ENCODE measurements around the gene CERK. TPM values are rescaled to one million over a fixed set of nuclear protein-coding genes. Genes with fewer than 3 reads are reported as not detected.

The CERK gene
- total RNA-seq, 1 donor from 2014 or later = 13.0 TPM

DNA sequence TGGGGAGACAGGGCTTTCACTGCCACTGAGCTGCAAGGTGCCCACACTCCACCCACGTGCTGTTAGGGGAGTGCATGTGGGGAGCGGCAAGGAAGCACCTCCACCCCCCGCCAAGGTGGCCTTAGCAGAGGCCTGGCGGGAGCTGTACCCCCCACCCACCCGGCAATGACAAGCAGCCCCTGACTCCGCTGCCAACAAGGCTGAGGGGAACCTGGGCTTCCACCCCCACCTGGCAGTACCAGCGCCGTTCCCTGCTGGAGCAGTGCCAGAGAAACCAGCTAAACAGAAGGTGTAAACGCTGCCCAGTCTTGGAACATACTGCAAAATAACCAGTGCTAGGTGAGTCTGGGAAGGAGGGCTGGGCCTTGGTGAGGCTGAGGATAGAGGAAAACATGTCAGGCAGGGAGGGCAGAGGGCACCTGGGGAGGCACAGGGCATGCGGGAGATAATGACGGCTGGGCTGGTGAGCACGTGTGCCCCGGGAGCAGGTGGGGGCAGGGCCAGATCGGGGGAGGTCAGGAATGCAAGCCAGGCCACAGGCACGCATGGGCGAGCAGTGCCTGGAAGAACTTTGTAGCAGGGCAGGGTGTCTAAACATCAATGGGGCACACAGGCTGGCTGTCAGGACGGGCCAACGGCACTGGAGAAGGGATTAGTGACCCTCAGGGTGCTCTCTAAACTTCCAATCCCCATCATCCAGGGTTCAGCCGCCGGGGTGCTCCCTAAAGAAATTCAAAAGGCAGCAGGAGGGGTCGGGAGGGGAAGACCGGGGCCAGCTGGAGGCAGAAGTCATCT is 6.6 kb downstream of the CERK start:
- DNase-seq (ENCODE audit: low spot score) = no peak

- no peak for DNase-seq (ENCODE audit: low spot score)
These were observed 7.3 kb downstream of the CERK start for GRCh38 chr22:46730568-46731245.

DNA sequence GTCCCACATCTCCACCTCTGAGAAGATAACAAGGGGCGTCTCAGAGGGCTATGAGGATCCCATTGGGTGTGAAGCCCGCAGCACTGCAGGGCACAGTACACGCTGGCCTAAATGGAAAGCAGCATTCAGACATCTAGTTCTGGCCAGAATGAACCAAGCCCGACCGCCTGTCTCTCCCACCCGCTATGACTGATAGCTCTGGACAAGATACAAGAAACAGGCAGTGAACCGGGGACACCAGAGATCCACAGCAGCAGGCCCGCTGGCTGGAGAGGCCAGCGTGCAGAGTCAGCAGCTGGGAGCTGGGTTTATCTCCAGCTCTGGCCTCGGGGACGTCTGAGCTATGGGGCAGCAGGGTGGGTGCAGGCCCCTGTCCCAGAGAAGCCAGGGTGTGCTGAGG is 9.6 kb downstream of the CERK start:
- DNase-seq (ENCODE audit: low spot score) = no peak

DNA sequence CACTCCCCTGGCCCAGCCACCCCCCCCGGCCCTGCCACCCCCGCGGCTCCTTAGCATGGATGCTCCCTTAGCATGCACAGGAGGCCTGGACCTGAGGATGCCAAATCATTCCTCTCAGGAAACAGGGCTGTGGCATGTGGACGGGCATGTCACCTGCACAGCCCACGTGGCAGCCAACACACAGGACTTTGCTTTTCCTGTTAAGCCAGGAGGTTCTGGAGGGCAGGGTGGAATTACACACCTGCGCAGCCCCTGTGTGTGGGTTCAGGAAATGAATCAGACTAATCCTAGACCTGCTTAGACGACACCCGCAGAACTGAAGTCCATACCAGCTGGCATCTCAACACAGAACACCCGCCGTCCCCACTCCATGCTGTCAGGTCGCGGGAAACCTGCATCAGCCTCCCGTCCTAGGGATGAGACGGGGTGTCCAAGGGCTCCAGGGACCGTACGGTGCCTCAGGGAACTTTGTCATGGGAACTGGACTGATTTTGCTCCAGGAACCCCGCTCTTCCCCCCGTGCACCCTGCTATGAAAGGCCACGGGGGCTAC is 10.2 kb downstream of the CERK start:
- DNase-seq (ENCODE audit: low spot score) = no peak

DNA sequence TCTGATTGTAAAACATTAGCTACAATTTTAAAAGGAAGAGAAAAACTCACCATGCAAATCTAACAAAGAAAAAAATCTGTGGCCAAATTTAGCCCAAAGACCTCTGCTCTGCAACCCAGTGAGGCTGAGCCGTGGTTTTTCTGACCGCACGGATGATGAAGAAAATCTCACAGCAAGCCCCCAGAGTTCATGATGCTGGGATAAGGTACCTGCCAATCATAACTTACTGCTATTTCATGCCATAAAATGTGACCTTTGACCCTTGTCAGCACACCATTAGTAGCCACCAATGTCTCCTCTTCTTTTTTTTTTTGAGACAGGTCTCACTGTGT is 11.1 kb downstream of the CERK start:
- DNase-seq (ENCODE audit: low spot score) = no peak

- no peak for DNase-seq (ENCODE audit: low spot score)
These were observed 11.7 kb downstream of the CERK start for GRCh38 chr22:46726066-46726985.

DNA sequence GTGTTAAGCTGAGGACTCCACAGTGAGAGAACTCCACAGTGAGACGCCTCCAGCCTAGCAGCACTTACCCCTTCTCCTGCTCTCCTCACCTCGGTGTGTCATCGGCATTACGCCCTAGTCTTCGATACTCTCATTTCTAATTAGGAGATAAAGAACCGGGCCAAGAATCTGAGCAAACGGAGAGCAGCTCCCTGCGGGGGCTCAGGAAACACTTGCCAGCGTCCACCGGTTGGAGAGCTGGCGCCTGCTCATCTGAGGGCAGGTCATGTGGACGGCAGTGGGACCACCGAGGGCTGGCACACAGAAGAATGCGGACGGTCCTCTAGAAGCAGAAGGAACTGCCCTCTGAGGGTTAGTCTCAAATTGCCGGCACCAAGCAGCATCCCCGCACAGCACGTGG is 13.0 kb downstream of the CERK start:
- DNase-seq (ENCODE audit: low spot score) = no peak

DNA sequence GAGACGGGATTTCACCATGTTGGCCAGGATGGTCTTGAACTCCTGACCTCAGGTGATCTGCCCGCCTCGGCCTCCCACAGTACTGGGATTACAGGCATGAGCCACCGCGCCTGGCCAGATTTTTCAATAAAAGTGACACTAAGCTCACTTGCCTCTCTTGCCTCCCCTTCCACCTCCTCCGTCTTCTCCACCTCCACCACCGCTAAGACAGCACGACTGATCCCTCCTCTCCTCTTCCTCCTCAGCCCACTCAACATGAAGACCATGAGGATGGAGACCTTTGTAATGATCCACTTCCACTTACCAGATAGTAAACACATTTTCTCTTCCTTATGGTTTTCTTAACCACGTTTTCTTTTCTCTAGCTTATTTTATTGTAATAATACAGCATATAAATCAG is 14.2 kb downstream of the CERK start:
- no peak for DNase-seq (ENCODE audit: low spot score)

- DNase-seq (ENCODE audit: low spot score) = no peak
These were observed 16.5 kb downstream of the CERK start for GRCh38 chr22:46721501-46722085.

GRCh38 chr22:46719921-46720320 is 18.1 kb downstream of the CERK start:
- no peak for DNase-seq (ENCODE audit: low spot score)

GRCh38 chr22:46714550-46714949 is 23.5 kb downstream of the CERK start:
- DNase-seq (ENCODE audit: low spot score) = no peak

DNA sequence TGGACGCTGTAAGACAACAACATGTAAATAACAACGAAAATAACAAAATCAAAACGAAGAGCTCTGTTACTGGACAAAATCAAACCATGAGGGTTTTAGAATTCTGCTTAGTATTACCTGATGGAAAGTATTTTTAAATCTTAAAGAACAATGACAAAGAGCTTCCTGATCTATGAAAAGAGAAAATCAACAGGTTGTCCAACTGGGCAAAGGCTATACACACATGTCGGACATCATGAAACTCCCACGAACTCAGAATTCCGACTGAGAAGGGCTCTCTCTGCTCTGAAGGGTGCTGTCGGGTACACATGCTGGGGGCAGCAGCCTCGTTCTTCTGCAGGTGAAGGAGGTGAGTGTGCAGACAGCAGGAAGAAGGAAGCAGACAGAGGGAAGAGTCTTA is 25.8 kb downstream of the CERK start:
- no peak for DNase-seq (ENCODE audit: low spot score)

- DNase-seq (ENCODE audit: low spot score) = no peak
These were observed 27.2 kb downstream of the CERK start for GRCh38 chr22:46710806-46711205.

DNA sequence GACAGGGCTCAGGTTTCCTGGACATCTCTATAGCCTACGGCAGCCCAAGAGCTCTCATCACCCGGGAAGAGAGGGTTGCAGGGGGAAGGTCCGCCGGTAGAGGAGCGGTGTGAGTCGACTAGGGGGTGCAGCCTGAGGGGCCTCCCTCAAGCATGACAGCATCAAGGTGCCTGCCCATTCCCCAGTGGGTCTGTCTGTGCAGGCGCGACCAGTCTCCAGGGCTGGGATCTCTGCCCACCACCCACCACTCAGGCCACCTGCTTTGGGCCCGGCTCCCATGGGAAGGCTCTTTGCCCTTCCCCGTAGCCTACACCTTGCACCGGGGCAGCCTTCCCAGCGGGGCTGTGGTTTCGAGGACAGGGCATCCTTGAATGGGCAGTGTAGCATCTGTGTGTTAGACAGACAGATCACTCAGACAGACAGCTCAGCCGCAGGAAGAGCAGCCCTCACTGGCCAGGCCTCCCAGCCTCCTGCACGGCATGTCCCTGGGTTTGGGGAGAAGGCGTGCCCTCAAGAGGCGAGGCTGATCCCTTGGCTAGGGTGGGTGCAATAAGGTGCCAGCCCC is 29.2 kb downstream of the CERK start:
- no peak for DNase-seq (ENCODE audit: low spot score)

DNA sequence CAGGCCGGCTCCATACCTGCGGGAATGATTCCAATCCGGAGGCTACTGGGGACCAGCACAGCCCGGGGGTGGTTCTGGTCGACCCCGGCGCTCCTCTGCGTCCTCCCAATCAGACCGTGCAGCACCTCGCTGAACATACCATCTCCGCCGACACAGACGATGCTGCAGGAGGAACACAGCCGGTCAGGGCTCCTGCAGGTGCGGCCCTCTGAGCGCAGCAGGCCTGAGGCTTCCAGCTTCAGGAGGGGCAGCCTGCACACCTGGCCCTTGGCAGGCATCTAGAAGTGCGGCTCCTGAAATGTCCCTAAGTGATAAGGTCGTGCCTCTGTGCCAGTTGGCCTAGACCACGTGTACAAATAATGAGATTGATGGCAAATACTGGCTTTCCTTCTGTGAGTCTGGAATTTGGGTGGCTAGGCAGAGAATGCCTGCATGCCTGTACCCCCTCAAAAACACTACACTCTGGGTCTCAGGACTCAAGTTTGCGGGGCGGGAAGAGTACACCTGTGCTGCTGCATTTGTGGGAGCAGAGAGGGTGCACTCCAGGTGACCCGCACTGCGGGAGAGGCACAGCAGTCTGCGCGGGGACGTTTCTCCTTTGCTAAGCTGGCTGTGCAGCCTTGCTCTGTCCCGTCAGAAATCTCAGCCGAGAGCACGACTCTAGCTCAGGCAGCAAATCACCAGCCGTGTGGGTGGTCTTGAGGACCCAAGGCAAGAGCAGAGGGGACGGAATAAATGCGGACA is 30.1 kb downstream of the CERK start:
- DNase-seq (ENCODE audit: low spot score) = no peak

GRCh38 chr22:46707305-46707704 is 30.7 kb downstream of the CERK start:
- DNase-seq (ENCODE audit: low spot score) = no peak

GRCh38 chr22:46706060-46706459 is 32.0 kb downstream of the CERK start:
- no peak for DNase-seq (ENCODE audit: low spot score)

GRCh38 chr22:46703996-46704370 is 34.1 kb downstream of the CERK start:
- DNase-seq (ENCODE audit: low spot score) = no peak

DNA sequence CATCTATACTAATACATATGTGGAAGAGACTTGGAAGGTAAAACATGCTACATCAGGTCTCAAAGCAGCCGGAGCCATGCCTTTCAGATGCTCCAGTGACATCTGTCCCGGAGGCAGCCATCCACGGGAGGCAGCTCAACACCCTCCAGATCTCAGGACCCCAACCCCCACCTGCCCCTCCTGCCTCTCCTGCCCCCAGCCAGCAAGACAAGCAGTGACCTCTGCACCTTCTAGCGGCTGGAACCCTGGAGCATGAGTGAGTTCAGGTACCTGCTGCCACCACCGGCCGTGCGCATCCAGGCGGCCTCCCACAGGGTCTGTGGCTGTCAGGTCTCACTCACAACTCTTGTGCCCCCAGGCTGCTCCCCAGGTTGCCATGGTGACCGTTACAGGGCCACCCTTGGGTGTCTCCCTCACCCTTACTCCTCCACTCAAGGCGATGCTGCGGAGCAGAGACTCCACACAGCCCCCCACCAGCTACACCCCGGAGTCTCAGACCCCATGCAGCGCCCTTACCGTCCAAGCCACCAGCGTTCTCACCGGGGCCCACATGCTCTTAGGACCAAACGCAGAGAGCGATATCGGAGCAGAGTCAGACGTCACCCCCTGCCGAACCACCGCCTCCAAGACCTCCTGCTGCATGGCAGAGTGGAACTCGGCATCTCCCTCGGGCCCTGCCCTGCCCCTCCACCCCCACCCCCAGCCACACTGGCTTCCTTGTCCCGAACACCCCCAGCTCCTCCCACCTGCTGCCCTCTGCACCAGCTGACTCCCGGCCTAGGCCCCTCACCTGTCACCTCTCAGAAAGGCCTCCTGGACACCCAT is 34.7 kb downstream of the CERK start:
- DNase-seq (ENCODE audit: low spot score) = no peak

- no peak for DNase-seq (ENCODE audit: low spot score)
These were observed 36.8 kb downstream of the CERK start for GRCh38 chr22:46701262-46701661.

All from ureter (tissue), 1 donor.